CD4-positive, alpha-beta memory T cell (primary cell): Measurements from ENCODE around the gene DELE1. TPM values are rescaled to one million over a fixed set of nuclear protein-coding genes. Genes with fewer than 3 reads are reported as not detected.

ENCODE experiments used
- CTCF ChIA-PET: fragments of 350-600 bp; sonication (Branson Sonifier 250); formaldehyde crosslinking; loops from one replicate; lab custom pipeline; 2021; ENCODE audit warnings: inconsistent platforms; ENCODE audit not compliant: partially characterized antibody; lab: Charles Lee
- POLR2A ChIA-PET: fragments of 350-600 bp; sonication (Branson Sonifier 250); formaldehyde crosslinking; loops from one replicate; lab custom pipeline; 2021; ENCODE audit not compliant: partially characterized antibody; lab: Charles Lee
- DNase-seq, 5 donors: peaks; one replicate each; pipeline versions ENCODE4 v3.0.0 to v3.0.0-alpha.2; 2020 to 2022; ENCODE audit warnings: mixed read lengths in 1 of 5
- H3K27ac ChIP-seq: one replicate; pipeline ENCODE4 v1.7.0; 2013; ENCODE audit warnings: low read depth, low read length
- H3K27me3 ChIP-seq: 2 replicates; pipeline ENCODE4 v1.7.0; 2013; ENCODE audit warnings: mild to moderate bottlenecking, low read length, moderate library complexity; ENCODE audit not compliant: insufficient read depth
- H3K36me3 ChIP-seq: 2 replicates; pipeline ENCODE4 v1.7.0; 2013; ENCODE audit warnings: mild to moderate bottlenecking, low read length, moderate library complexity; ENCODE audit not compliant: insufficient read depth
- H3K4me1 ChIP-seq: 2 replicates; pipeline ENCODE4 v1.7.0; 2013; ENCODE audit warnings: mild to moderate bottlenecking, low read length, moderate library complexity; ENCODE audit not compliant: insufficient read depth
- H3K4me3 ChIP-seq, 2 donors: one replicate each; pipeline ENCODE4 v1.7.0; 2013; ENCODE audit warnings: low read length in 2 of 2, mild to moderate bottlenecking in 1 of 2
- H3K9me3 ChIP-seq, 2 donors: one replicate each; pipeline ENCODE4 v1.7.0; 2013; ENCODE audit warnings: low read length in 2 of 2, control low read depth in 1 of 2; ENCODE audit not compliant: control insufficient read depth in 1 of 2
- H3K27ac Mint-ChIP-seq, 7 donors: one replicate each; pipeline ENCODE4 v1.8.0; 2020 to 2021; ENCODE audit warnings: mixed read lengths in 7 of 7, mild to moderate bottlenecking in 6 of 7, inconsistent platforms in 3 of 7, moderate library complexity in 3 of 7
- H3K27me3 Mint-ChIP-seq, 2 donors: one replicate each; pipeline ENCODE4 v1.8.0; 2020 to 2021; ENCODE audit warnings: mixed read lengths in 2 of 2
- H3K36me3 Mint-ChIP-seq, 2 donors: one replicate each; pipeline ENCODE4 v1.8.0; 2020 to 2021; ENCODE audit warnings: mixed read lengths in 2 of 2, inconsistent platforms in 1 of 2, mild to moderate bottlenecking in 1 of 2
- H3K4me1 Mint-ChIP-seq, 4 donors: one replicate each; pipeline ENCODE4 v1.8.0; 2020 to 2021; ENCODE audit warnings: mixed read lengths in 4 of 4, mild to moderate bottlenecking in 1 of 4
- H3K4me3 Mint-ChIP-seq, 8 donors: one replicate each; pipeline ENCODE4 v1.8.0; 2020 to 2021; ENCODE audit warnings: mixed read lengths in 8 of 8, mild to moderate bottlenecking in 7 of 8, moderate library complexity in 6 of 8, inconsistent platforms in 3 of 8
- H3K9me3 Mint-ChIP-seq, 8 donors: one replicate each; pipeline ENCODE4 v1.8.0; 2020 to 2021; ENCODE audit warnings: mixed read lengths in 8 of 8, mild to moderate bottlenecking in 5 of 8, inconsistent platforms in 3 of 8, moderate library complexity in 1 of 8
- intact Hi-C: fragments of 100-400 bp; cut with micrococcal nuclease; formaldehyde crosslinking; loops from one replicate; pipeline ENCODE4 v1.15.1; 2023
- polyA plus RNA-seq, 2 donors: library from polyadenylated mRNA; unstranded; fragments of 300-500 nt; fragmentation: Illumina TruSeq; gene quantifications; one replicate each; pipeline ENCODE4 v1.2.3, GENCODE V29; 2021
- total RNA-seq, 2 experiments: library from RNA; stranded (reverse); gene quantifications; one replicate each; pipeline ENCODE4 v1.2.3, GENCODE V29; 2021

Gene DELE1
- total and polyA plus RNA-seq, 4 experiments from 2014 or later, result 31.4 to 83.1 (median 58.7) TPM

GRCh38 chr5:141903261-141903660 is 20.4 kb upstream of the DELE1 start:
- Histone ChIP-seq H3K4me3 (no peak overlapping the region), H3K4me1 (no peaks in the 10 kb centered on the region), H3K36me3 (no peaks in the 10 kb centered on the region), H3K9me3 (no peaks in the 10 kb centered on the region), H3K27ac (no peak overlapping the region), H3K27me3 (no peaks in the 10 kb centered on the region)
- ChIA-PET CTCF (no interaction called here), POLR2A (no interaction called here)
- no peak for DNase-seq
- H3K36me3 Mint-ChIP-seq, result no peaks in the 10 kb centered on the region
- peaks cover 0 to 2% (median 0%) of the 10 kb centered on the region in 8 donors for H3K9me3 Mint-ChIP-seq
- peaks cover 3 to 15% of the 10 kb centered on the region in 2 donors for H3K27me3 Mint-ChIP-seq
- H3K4me1 Mint-ChIP-seq, result no peaks in the 10 kb centered on the region
- no peak overlapping the region for H3K27ac Mint-ChIP-seq
- intact Hi-C loops, result no loop called here
- H3K4me3 Mint-ChIP-seq, result no peak overlapping the region

- intact Hi-C loops, result no loop called here
- Mint-ChIP-seq H3K27ac (no peak overlapping the region), H3K9me3 (peaks cover 0 to 2% (median 0%) of the 10 kb centered on the region in 8 donors), H3K4me3 (no peak overlapping the region), H3K27me3 (peaks cover 1 to 15% of the 10 kb centered on the region in 2 donors), H3K36me3 (no peaks in the 10 kb centered on the region), H3K4me1 (no peaks in the 10 kb centered on the region)
- no peak overlapping the region for H3K27ac ChIP-seq
- no peak for DNase-seq
- no peaks in the 10 kb centered on the region for H3K27me3 ChIP-seq
- POLR2A ChIA-PET, result no interaction called here
- H3K36me3 ChIP-seq, result no peaks in the 10 kb centered on the region
- no peaks in the 10 kb centered on the region for H3K9me3 ChIP-seq
- H3K4me3 ChIP-seq, result no peak overlapping the region
- no peaks in the 10 kb centered on the region for H3K4me1 ChIP-seq
- CTCF ChIA-PET, result no interaction called here
Observed at GRCh38 chr5:141904551-141904950, 19.1 kb upstream of the DELE1 start.

- intact Hi-C loops, result no loop called here
- Histone ChIP-seq H3K4me3 (no peak overlapping the region), H3K27me3 (no peaks in the 10 kb centered on the region), H3K9me3 (no peaks in the 10 kb centered on the region), H3K4me1 (no peaks in the 10 kb centered on the region), H3K36me3 (no peaks in the 10 kb centered on the region), H3K27ac (no peak overlapping the region)
- Mint-ChIP-seq H3K4me1 (no peaks in the 10 kb centered on the region), H3K27ac (no peak overlapping the region), H3K9me3 (peaks cover 0 to 2% (median 0%) of the 10 kb centered on the region in 8 donors), H3K4me3 (no peak overlapping the region), H3K27me3 (peaks cover 1 to 15% of the 10 kb centered on the region in 2 donors), H3K36me3 (no peaks in the 10 kb centered on the region)
- ChIA-PET POLR2A (interaction anchor here (1.6 kb wide), 1 partner anchor 17 kb away, joined by 5 read pairs; the partner anchor contains the start of gene DELE1), CTCF (interaction anchor here (1.0 to 2.1 kb wide), 3 partner anchors 28 to 205 kb away, joined by 3 to 9 read pairs (median 7); partner anchors contain the start of gene PCDH1)
- no peak for DNase-seq
Observed at GRCh38 chr5:141906517-141906916, 17.2 kb upstream of the DELE1 start.

DNA sequence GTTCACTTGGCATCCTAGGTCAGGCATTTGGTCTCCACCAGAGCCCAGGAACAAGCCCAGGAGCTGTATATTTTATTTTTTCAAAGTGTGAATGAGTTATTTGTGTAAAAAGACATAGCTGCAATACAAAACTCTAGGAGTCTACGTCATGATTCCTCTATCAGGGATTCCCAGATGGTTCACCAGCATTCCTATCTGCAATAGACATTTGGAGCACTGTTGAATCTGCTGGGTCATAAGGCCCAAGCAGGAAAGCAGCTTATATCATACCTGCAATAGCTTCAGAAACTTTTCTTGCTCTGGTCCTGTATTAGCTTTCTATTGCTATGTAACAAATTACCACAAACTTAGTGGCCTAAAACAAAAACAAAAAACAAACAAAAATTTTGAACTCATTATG is 16.7 kb upstream of the DELE1 start:
- POLR2A ChIA-PET, result interaction anchor here (1.6 kb wide), 1 partner anchor 16 kb away, joined by 5 read pairs; the partner anchor contains the start of gene DELE1

DNA sequence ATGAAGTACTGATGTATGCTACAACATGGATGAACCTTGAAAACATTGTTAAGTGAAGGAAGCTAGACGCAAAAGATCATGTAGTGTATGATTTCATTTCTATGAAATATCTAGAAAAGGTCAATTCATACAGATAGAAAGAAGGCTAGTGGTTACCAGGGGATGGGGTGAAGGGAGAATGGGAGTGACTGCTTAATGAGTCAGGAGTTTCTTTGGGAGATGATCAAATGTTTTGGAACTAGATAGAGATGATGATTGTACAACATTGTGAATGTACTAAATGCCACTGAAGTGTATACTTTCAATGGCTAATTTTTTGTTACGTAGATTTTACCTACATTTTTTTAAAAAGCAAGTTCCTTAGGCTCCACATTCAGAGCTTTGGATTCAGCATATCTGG is 14.9 kb upstream of the DELE1 start:
- Mint-ChIP-seq H3K36me3 (no peaks in the 10 kb centered on the region), H3K27me3 (peaks cover 12 to 15% of the 10 kb centered on the region in 2 donors), H3K9me3 (peaks cover 0 to 2% (median 0%) of the 10 kb centered on the region in 8 donors), H3K27ac (no peak overlapping the region), H3K4me3 (no peak overlapping the region), H3K4me1 (peaks cover 0 to 8% (median 6%) of the 10 kb centered on the region in 4 donors)
- intact Hi-C loops, result no loop called here
- peaks cover 3% of the 10 kb centered on the region for H3K4me1 ChIP-seq
- POLR2A ChIA-PET, result no interaction called here
- no peaks in the 10 kb centered on the region for H3K36me3 ChIP-seq
- no peaks in the 10 kb centered on the region for H3K9me3 ChIP-seq
- no peak for DNase-seq
- peaks cover 16% of the 10 kb centered on the region for H3K27me3 ChIP-seq
- H3K27ac ChIP-seq, result no peak overlapping the region
- H3K4me3 ChIP-seq, result no peak overlapping the region
- CTCF ChIA-PET, result interaction anchor here (1.3 kb wide), 1 partner anchor 52 kb away, joined by 6 read pairs; no protein-coding TSS in a partner anchor

More for the DNA sequence above, 16.7 kb upstream of the DELE1 start:
- no peak overlapping the region for H3K27ac ChIP-seq
- no peaks in the 10 kb centered on the region for H3K9me3 ChIP-seq
- no peaks in the 10 kb centered on the region for H3K4me1 ChIP-seq
- Mint-ChIP-seq H3K27ac (no peak overlapping the region), H3K4me3 (no peak overlapping the region), H3K27me3 (peaks cover 1 to 11% of the 10 kb centered on the region in 2 donors), H3K9me3 (peaks cover 0 to 2% (median 0%) of the 10 kb centered on the region in 8 donors), H3K36me3 (no peaks in the 10 kb centered on the region), H3K4me1 (no peaks in the 10 kb centered on the region)
- no peak for DNase-seq
- no peak overlapping the region for H3K4me3 ChIP-seq
- CTCF ChIA-PET, result interaction anchor here (1.0 to 2.1 kb wide), 3 partner anchors 28 to 205 kb away, joined by 3 to 9 read pairs (median 7); partner anchors contain the start of gene PCDH1
- H3K36me3 ChIP-seq, result no peaks in the 10 kb centered on the region
- intact Hi-C loops, result no loop called here
- no peaks in the 10 kb centered on the region for H3K27me3 ChIP-seq

- intact Hi-C loops, result no loop called here
- no peak overlapping the region for H3K4me3 ChIP-seq
- peaks cover 16% of the 10 kb centered on the region for H3K27me3 ChIP-seq
- ChIA-PET CTCF (interaction anchor here (1.3 kb wide), 1 partner anchor 52 kb away, joined by 6 read pairs; no protein-coding TSS in a partner anchor), POLR2A (no interaction called here)
- H3K27ac ChIP-seq, result no peak overlapping the region
- H3K36me3 ChIP-seq, result no peaks in the 10 kb centered on the region
- H3K4me1 Mint-ChIP-seq, result peaks cover 0 to 9% (median 6%) of the 10 kb centered on the region in 4 donors
- peaks cover 8% of the 10 kb centered on the region for H3K4me1 ChIP-seq
- DNase-seq, result no peak
- no peaks in the 10 kb centered on the region for H3K36me3 Mint-ChIP-seq
- H3K4me3 Mint-ChIP-seq, result no peak overlapping the region
- no peaks in the 10 kb centered on the region for H3K9me3 ChIP-seq
- peaks cover 0 to 2% (median 0%) of the 10 kb centered on the region in 8 donors for H3K9me3 Mint-ChIP-seq
- no peak overlapping the region for H3K27ac Mint-ChIP-seq
- peaks cover 12 to 14% of the 10 kb centered on the region in 2 donors for H3K27me3 Mint-ChIP-seq
Observed at GRCh38 chr5:141909212-141909611, 14.5 kb upstream of the DELE1 start.

DNA sequence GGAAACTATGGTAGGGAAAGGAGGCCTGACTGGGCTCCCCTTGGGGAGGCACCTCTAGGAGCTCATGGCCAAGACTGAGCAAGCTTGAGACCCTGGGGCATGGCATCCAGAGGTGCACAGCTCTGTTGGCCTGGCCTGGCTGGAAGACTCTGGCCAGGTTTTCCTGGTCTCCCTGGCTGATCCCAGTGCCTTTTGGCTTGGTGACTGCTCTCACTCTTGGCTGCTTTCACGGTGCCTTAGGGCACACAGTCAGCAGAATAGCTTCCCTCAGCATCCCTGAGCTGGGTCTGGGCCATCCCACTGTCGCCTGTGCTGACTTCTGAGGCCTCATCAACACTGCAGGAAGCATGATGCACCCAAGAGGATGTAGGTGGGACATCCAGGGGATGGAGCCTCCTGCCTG is 13.4 kb upstream of the DELE1 start:
- Histone ChIP-seq H3K36me3 (no peaks in the 10 kb centered on the region), H3K27me3 (peaks cover 16% of the 10 kb centered on the region), H3K9me3 (no peaks in the 10 kb centered on the region), H3K27ac (no peak overlapping the region), H3K4me3 (no peak overlapping the region), H3K4me1 (peaks cover 12% of the 10 kb centered on the region)
- Mint-ChIP-seq H3K9me3 (no peaks in the 10 kb centered on the region), H3K27ac (no peak overlapping the region), H3K27me3 (peaks cover 17 to 19% of the 10 kb centered on the region in 2 donors), H3K4me1 (peaks cover 0 to 16% (median 7%) of the 10 kb centered on the region in 4 donors), H3K4me3 (no peak overlapping the region), H3K36me3 (no peaks in the 10 kb centered on the region)
- ChIA-PET CTCF (interaction anchor here (1.4 kb wide), 1 partner anchor 51 kb away, joined by 4 read pairs; no protein-coding TSS in a partner anchor), POLR2A (no interaction called here)
- DNase-seq, result no peak
- intact Hi-C loops, result no loop called here
